ENCODE measurements around the gene RACK1.
A peak's percentile ranks its signal among the peaks of the same experiment; 100 is the strongest.

The RACK1 gene

GRCh38 chr5:181259283-181259682 lies 15.6 kb upstream of the RACK1 start:
- DNase-seq = no peak

- no peak for DNase-seq
Measured at GRCh38 chr5:181258576-181258975, 14.9 kb upstream of the RACK1 start.

GRCh38 chr5:181255836-181256578 lies 12.3 kb upstream of the RACK1 start:
- DNase-seq = no peak

GRCh38 chr5:181255276-181255675 lies 11.6 kb upstream of the RACK1 start:
- no peak for DNase-seq

- DNase-seq = no peak
Measured at GRCh38 chr5:181248277-181248676, 4.6 kb upstream of the RACK1 start.

- peak; percentile 62 for DNase-seq
Measured at GRCh38 chr5:181246276-181247049, 2.8 kb upstream of the RACK1 start.

- no peak for DNase-seq
Measured at GRCh38 chr5:181245427-181246275, 1.9 kb upstream of the RACK1 start.

GRCh38 chr5:181243018-181243563 lies 615 bp downstream of the RACK1 start:
- peak; percentile 42 for DNase-seq

- DNase-seq = no peak
Measured at GRCh38 chr5:181242031-181242451, 1.7 kb downstream of the RACK1 start.

GRCh38 chr5:181241393-181241975 lies 2.2 kb downstream of the RACK1 start:
- peak; percentile 22 for DNase-seq

GRCh38 chr5:181239062-181239663 lies 4.5 kb downstream of the RACK1 start:
- DNase-seq = no peak

- DNase-seq = no peak
Measured at GRCh38 chr5:181237729-181238385, 5.8 kb downstream of the RACK1 start.

GRCh38 chr5:181236954-181237641 lies 6.6 kb downstream of the RACK1 start:
- DNase-seq = no peak

GRCh38 chr5:181236471-181236870 lies 7.2 kb downstream of the RACK1 start:
- DNase-seq = no peak

- DNase-seq = no peak
Measured at GRCh38 chr5:181235689-181236366, 7.9 kb downstream of the RACK1 start.

GRCh38 chr5:181235323-181235688 lies 8.4 kb downstream of the RACK1 start:
- DNase-seq = no peak

GRCh38 chr5:181234455-181235306 lies 9.0 kb downstream of the RACK1 start:
- no peak for DNase-seq

GRCh38 chr5:181233801-181234454 lies 9.8 kb downstream of the RACK1 start:
- no peak for DNase-seq
